Activated T-cell treated with anti-CD3 and anti-CD28 coated beads for 48 hours (primary cell): Measurements from ENCODE around the gene MTCP1.

ENCODE experiments used
- DNase-seq: peaks from one replicate; pipeline ENCODE4 v3.0.0-alpha.2; 2020; ENCODE audit warnings: low read depth

MTCP1 gene

GRCh38 chrX:155070975-155071693 lies at the start of gene MTCP1, which contains the start of the genes BRCC3 and CMC4:
Gene MTCP1, minus strand, starts transcription at chrX:155071136. Its CDS starts 5,126 bp downstream, at chrX:155066010.
Gene BRCC3, plus strand, starts transcription at chrX:155071508. Its CDS starts 20 bp downstream, at chrX:155071528.
Gene CMC4, minus strand, starts transcription at chrX:155071136. Its CDS starts 7,113 bp downstream, at chrX:155064023.
- peak; percentile 77 for DNase-seq

GRCh38 chrX:155115174-155115819 lies 44.4 kb upstream of the MTCP1 start:
- no peak for DNase-seq

GRCh38 chrX:155113097-155113496 lies 42.2 kb upstream of the MTCP1 start:
- no peak for DNase-seq

DNA sequence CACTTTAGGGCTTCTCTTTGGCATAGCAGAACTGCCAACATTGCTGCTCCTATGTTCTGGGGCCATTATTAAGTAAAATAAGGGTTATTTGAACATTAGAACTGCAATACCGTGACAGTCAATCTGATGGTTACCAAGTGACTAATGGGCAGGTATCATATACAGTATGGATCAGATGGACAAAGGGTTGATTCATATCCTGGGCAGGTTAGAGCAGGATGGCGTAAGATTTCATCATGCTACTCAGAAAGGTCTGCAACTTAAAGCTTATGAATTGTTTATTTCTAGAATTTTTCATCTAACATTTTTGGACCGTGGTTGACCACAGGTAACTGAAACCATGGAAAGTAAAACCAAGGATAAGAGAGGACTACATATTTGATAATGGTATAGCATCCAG lies 41.2 kb upstream of the MTCP1 start:
- DNase-seq, result no peak

DNA sequence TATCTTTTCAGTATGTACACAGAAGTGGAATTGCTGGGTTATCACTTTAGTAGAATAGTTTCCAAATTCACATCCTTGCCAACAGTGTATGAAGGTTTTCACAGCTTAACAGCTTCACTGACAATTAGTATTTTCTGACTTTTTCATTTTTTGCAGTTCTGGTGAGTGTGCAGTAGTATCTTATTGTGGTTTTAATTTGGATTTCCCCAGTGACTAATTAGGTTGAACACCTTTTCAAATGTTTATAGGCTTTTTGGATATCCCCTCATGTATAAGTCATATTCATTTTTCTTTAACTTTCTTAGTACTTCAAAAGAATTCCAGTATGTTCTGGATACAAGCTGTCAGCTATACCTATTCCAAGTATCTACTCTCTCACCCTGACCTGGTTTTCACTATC lies 37.5 kb upstream of the MTCP1 start:
- no peak for DNase-seq

- no peak for DNase-seq
Observed at GRCh38 chrX:155105919-155106318, 35.0 kb upstream of the MTCP1 start.

DNA sequence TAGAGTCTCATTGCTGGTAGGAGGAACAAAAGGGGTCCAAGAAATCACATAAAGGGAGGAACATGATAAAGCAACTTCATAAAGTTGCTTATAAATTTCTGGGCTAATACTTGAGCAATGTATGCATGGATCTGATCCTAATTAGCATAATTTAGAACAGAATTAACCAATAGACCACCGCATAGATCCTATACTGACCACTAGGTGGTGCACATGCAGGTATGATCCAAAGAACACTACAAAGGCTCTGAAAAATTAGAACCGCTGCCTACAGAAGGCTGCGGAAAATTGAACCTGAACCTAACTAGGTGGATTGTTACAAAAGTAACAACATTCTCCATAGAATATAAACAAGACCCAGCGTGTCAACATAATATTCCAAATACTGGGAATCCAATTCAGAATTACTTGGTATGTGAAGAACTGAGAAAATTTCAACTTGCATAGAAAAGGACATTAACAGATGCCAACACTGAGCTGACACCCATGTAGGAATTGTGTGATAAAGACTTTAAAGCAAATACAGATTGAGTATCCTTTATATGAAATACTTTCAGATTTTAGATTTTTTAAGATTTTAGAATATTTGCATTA lies 23.6 kb upstream of the MTCP1 start:
- no peak for DNase-seq

DNA sequence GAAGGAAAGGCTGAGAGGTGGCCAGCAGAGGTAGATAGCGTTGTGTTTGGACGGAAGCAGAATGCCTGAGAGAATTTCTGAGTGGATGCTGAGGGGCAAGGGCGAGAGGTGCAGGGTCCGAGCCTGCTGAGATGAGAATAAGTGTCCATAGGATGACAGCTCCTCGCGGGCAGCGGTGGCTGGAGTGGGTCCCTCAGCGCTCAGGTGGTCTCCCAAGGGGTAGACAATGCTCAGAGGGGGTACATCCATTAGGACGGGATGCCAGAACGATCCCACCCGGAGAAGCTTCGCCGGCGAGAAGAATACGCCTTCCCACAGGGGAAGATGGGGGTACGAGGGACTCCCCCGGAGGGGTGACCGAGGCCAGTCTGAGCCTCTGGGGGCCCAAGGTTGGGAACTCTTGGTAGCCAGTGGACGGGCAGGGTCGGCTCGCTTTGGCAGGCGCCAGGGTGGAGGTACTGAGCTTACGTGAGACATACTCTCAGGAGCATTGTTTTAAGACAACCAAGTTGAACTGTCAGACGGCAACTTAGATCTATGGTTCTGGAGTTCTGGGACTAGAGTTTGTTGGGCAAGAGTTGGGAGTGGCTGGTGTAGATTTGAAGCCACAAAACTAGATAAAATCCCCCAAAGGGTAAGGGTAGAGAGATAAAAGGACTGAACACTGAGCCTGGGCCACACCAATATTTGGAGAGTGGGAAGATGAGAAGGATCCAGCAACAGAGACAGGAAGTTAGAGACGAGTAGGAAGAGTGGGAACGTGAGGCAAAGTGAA lies 16.2 kb upstream of the MTCP1 start:
- no peak for DNase-seq

GRCh38 chrX:155086202-155086840 lies 15.4 kb upstream of the MTCP1 start:
- DNase-seq, result peak; percentile 20

GRCh38 chrX:155071694-155072280 lies 851 bp upstream of the MTCP1 start:
- DNase-seq, result no peak

- DNase-seq, result peak; percentile 13
Observed at GRCh38 chrX:155070663-155070974, 317 bp downstream of the MTCP1 start.

GRCh38 chrX:155070038-155070437 lies 898 bp downstream of the MTCP1 start:
- no peak for DNase-seq

DNA sequence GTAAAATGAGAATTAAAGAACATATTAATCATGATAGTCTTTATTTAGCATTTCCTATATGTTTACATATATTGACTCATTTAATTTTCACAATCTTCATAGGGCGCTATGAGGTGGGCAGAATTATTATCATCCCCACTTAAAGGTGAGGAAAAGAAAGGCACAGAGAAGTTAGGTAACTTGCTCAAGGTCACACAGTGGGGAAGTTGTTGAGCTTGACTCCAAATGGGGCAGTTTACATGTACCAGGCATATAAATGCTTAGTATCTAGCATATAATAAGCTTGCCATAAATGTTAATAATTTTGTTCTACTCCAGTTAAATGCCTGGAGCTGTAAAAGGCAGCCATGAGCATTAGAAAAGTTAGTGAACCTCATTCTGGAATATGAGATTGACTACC lies 1.5 kb downstream of the MTCP1 start:
- no peak for DNase-seq

- DNase-seq, result no peak
Observed at GRCh38 chrX:155068165-155068564, 2.8 kb downstream of the MTCP1 start.

DNA sequence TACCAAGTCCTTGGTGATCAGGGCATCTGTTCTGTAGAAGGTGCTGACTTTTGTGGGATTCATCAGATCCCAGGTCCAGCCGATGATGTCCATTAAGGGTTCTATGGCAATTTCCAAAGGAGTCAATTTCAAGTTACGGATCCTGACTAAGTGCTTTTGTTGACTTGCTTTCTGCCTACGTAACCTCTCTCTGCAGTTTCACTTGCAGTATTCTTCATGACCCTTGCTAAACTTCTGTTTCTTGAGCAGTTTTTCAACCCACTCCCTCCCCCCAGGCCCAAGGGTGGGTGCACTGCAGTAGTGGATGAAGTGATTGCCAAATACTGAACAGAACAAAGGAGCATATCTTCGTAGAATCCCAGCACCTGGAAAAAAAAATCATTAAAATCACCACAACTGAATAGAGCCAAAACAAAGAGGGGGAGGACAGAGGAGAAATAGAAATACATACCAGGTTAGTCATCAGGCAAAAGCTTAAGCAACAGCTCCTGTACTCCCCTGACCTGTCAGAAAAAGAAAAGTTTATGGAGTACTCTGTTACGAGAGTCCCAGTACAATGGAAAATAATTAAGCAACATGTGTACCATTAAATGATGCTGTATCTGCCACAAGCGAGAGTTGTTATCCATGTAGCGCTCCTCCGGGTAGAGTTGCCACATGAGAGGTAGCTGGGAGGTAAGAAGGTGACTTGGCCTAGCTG lies 5.8 kb downstream of the MTCP1 start:
- DNase-seq, result no peak

DNA sequence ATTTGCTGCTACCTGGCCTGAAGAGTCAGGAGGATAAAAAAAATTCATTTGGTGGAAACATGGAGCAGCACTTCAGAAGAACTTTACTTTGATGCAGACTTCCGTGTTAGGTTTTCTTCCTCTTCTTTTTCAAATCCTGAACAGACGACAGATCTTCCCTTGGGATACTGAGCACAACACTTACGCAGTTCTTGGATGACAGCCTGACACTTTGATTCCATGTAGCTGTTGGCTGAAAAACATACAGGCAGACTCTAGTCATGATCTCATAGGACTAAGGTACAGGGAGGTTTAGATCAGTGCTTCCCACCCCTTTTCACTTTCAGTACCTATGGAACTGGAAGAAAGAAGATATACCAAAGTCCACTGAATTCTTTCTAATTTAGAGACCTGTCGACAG lies 9.2 kb downstream of the MTCP1 start:
- DNase-seq, result no peak

GRCh38 chrX:155056877-155057792 lies 13.8 kb downstream of the MTCP1 start:
- peak; percentile 24 for DNase-seq

- DNase-seq, result no peak
Observed at GRCh38 chrX:155056471-155056870, 14.5 kb downstream of the MTCP1 start.

GRCh38 chrX:155055494-155055893 lies 15.4 kb downstream of the MTCP1 start:
- no peak for DNase-seq

DNA sequence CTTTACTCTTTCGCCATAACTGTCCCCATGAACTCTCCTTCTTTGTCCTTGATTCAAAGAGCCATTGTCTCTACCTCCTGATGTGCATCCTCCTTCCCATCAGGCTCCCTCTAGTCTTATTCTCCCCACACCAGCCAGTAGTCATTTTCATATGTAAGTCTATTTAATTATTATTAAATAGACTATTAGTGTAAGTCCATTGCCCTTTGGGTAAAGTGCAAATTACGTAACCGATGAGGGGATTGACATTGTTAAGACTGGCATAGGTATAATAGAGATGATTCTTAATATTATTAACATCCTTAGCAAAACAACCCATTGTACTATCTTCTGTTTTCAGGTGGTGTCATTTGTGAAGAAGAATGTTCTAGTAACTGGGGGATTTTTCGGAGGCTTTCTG lies 16.7 kb downstream of the MTCP1 start:
- no peak for DNase-seq
